Measurements from ENCODE around the gene NSUN3.

DNA sequence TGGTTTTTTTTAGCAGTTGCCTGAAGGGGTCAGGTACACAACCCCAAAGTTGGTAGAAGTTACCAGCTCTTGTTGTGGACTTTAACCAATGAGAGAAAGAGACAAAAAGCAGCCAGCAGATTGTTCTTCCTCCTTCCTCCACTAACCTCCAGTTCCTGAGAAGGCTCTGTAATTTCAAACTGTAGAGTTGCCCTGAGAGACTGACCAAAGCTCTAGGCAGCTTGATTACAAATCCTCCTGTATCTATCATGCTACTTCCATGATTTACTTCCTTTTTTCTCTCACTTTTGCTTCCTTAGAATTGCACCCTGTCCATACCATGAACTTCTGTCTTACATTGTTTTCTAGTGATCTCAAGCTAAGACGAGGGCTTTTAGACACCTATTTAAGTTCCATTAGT, 29.2 kb downstream of the NSUN3 start:
- TF ChIP-seq POLR2A (IDR thresholded peaks at IDR 0.05; ENCODE audit: low read depth, low read length) (no peak), EZH2 (IDR thresholded peaks at IDR 0.05; ENCODE audit: borderline replicate concordance, low read depth, low read length, severe bottlenecking) (no peak), JUN (IDR thresholded peaks at IDR 0.05; ENCODE audit: borderline replicate concordance, insufficient read depth, insufficient read length, low read depth) (no peak)
- TF ChIP-seq, protein P1, sequence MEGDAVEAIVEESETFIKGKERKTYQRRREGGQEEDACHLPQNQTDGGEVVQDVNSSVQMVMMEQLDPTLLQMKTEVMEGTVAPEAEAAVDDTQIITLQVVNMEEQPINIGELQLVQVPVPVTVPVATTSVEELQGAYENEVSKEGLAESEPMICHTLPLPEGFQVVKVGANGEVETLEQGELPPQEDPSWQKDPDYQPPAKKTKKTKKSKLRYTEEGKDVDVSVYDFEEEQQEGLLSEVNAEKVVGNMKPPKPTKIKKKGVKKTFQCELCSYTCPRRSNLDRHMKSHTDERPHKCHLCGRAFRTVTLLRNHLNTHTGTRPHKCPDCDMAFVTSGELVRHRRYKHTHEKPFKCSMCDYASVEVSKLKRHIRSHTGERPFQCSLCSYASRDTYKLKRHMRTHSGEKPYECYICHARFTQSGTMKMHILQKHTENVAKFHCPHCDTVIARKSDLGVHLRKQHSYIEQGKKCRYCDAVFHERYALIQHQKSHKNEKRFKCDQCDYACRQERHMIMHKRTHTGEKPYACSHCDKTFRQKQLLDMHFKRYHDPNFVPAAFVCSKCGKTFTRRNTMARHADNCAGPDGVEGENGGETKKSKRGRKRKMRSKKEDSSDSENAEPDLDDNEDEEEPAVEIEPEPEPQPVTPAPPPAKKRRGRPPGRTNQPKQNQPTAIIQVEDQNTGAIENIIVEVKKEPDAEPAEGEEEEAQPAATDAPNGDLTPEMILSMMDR (IDR thresholded peaks at IDR 0.05; ENCODE audit: extremely low read depth in 1 of 2, insufficient read depth in 1 of 2, low read depth in 1 of 2, low read length in 2 of 2) = no peak

All from endothelial cell of umbilical vein (primary cell).